ENCODE results near the gene RYR1.

- no peak for TF ChIP-seq CTCF (IDR thresholded peaks at IDR 0.05)
- no peak for TF ChIP-seq POLR2A (IDR thresholded peaks at IDR 0.05)
These were observed 8.2 kb upstream of the RYR1 start for GRCh38 chr19:38425222-38425809.
